ENCODE data around the gene ZNRF4.
A peak's percentile ranks its signal among the peaks of the same experiment; 100 is the strongest.

The ZNRF4 gene

GRCh38 chr19:5444431-5444830 is 10.8 kb upstream of the ZNRF4 start:
- DNase-seq, result no peak

GRCh38 chr19:5445071-5445470 is 10.1 kb upstream of the ZNRF4 start:
- no peak for DNase-seq

- DNase-seq, result peak; percentile 30
These were observed 9.6 kb upstream of the ZNRF4 start for GRCh38 chr19:5445561-5446055.

- peak; percentile 56 for DNase-seq
These were observed 7.4 kb upstream of the ZNRF4 start for GRCh38 chr19:5447700-5448311.

GRCh38 chr19:5448374-5448773 is 6.8 kb upstream of the ZNRF4 start:
- peak; percentile 51 for DNase-seq

- DNase-seq, result no peak
These were observed 4.6 kb upstream of the ZNRF4 start for GRCh38 chr19:5450482-5451126.

- no peak for DNase-seq
These were observed 3.7 kb upstream of the ZNRF4 start for GRCh38 chr19:5451494-5451893.

GRCh38 chr19:5452594-5453565 is 2.3 kb upstream of the ZNRF4 start:
- peak; percentile 63 for DNase-seq

GRCh38 chr19:5454743-5455142 is 474 bp upstream of the ZNRF4 start:
- DNase-seq, result no peak

GRCh38 chr19:5456130-5456840 is 1.1 kb downstream of the ZNRF4 start:
- DNase-seq, result no peak

GRCh38 chr19:5456841-5457200 is 1.6 kb downstream of the ZNRF4 start:
- DNase-seq, result no peak

GRCh38 chr19:5457709-5458108 is 2.5 kb downstream of the ZNRF4 start:
- DNase-seq, result no peak

- no peak for DNase-seq
These were observed 3.2 kb downstream of the ZNRF4 start for GRCh38 chr19:5458420-5458819.

- no peak for DNase-seq
These were observed 4.1 kb downstream of the ZNRF4 start for GRCh38 chr19:5459360-5459759.

- no peak for DNase-seq
These were observed 5.5 kb downstream of the ZNRF4 start for GRCh38 chr19:5460748-5461147.

- no peak for DNase-seq
These were observed 8.7 kb downstream of the ZNRF4 start for GRCh38 chr19:5463959-5464358.

- DNase-seq, result no peak
These were observed 10.9 kb downstream of the ZNRF4 start for GRCh38 chr19:5466072-5466471.

GRCh38 chr19:5466814-5467291 is 11.6 kb downstream of the ZNRF4 start:
- DNase-seq, result peak; percentile 55

- no peak for DNase-seq
These were observed 15.1 kb downstream of the ZNRF4 start for GRCh38 chr19:5470264-5470671.

- DNase-seq, result no peak
These were observed 17.1 kb downstream of the ZNRF4 start for GRCh38 chr19:5472286-5472685.

GRCh38 chr19:5473646-5474045 is 18.4 kb downstream of the ZNRF4 start:
- no peak for DNase-seq

- peak; percentile 91 for DNase-seq
These were observed 22.4 kb downstream of the ZNRF4 start for GRCh38 chr19:5477451-5478215.

All from RPMI8226 (cell line).